ENCODE results near the gene LCE4A.

GRCh38 chr1:152681616-152682015, 26.3 kb upstream of the LCE4A start:
- no peak for TF ChIP-seq RFX5 (IDR thresholded peaks at IDR 0.05; ENCODE audit: low read depth, low read length)
- TF ChIP-seq REST (IDR thresholded peaks at IDR 0.05; ENCODE audit: low read depth, low read length), result no peak
- no peak for TF ChIP-seq POLR2A (IDR thresholded peaks at IDR 0.05; ENCODE audit: low read depth, low read length)
- no peak for TF ChIP-seq EZH2 (IDR thresholded peaks at IDR 0.05; ENCODE audit: borderline replicate concordance, control insufficient read depth, low read depth, low read length)
- TF ChIP-seq, protein P1, sequence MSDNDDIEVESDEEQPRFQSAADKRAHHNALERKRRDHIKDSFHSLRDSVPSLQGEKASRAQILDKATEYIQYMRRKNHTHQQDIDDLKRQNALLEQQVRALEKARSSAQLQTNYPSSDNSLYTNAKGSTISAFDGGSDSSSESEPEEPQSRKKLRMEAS (IDR thresholded peaks at IDR 0.05; ENCODE audit: low read depth, low read length), result no peak
- TF ChIP-seq CEBPB (IDR thresholded peaks at IDR 0.05; ENCODE audit: borderline replicate concordance in 1 of 2, low read depth in 2 of 2, low read length in 2 of 2), result no peak
- TF ChIP-seq, protein P2, sequence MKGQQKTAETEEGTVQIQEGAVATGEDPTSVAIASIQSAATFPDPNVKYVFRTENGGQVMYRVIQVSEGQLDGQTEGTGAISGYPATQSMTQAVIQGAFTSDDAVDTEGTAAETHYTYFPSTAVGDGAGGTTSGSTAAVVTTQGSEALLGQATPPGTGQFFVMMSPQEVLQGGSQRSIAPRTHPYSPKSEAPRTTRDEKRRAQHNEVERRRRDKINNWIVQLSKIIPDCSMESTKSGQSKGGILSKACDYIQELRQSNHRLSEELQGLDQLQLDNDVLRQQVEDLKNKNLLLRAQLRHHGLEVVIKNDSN (IDR thresholded peaks at IDR 0.05; ENCODE audit: borderline replicate concordance, extremely low read length, insufficient read depth, low read depth, low read length), result no peak
- TF ChIP-seq USF2 (IDR thresholded peaks at IDR 0.05; ENCODE audit: borderline replicate concordance, low read depth, low read length), result no peak
- TF ChIP-seq CUX1 (IDR thresholded peaks at IDR 0.05; ENCODE audit: insufficient replicate concordance, low read depth, low read length), result no peak
- no peak for TF ChIP-seq POLR2AphosphoS5 (IDR thresholded peaks at IDR 0.05; ENCODE audit: low read length)

Data from GM12878 (cell line).